Left ventricle myocardium inferior (tissue), 1 donor: Measurements from ENCODE around the gene BAG2. TPM values are rescaled to one million over a fixed set of nuclear protein-coding genes. Genes with fewer than 3 reads are reported as not detected.

ENCODE experiments used
- DNase-seq: peaks from one replicate; pipeline ENCODE4 v3.0.0-alpha.2; 2020
- H3K27ac ChIP-seq: fragments of 200-600 bp; replicated peaks from 2 replicates; pipeline ENCODE4 v1.8.0; 2021
- H3K27me3 ChIP-seq: fragments of 200-600 bp; 2 replicates; pipeline ENCODE4 v1.8.0; 2021; ENCODE audit warnings: low read depth
- H3K36me3 ChIP-seq: fragments of 200-600 bp; 2 replicates; pipeline ENCODE4 v1.8.0; 2021
- H3K4me1 ChIP-seq: fragments of 200-600 bp; 2 replicates; pipeline ENCODE4 v1.8.0; 2021
- H3K4me3 ChIP-seq: fragments of 200-600 bp; 2 replicates; pipeline ENCODE4 v1.8.0; 2021; ENCODE audit warnings: mild to moderate bottlenecking, moderate library complexity
- H3K9me3 ChIP-seq: fragments of 200-600 bp; replicated peaks from 2 replicates; pipeline ENCODE4 v1.8.0; 2021
- CTCF ChIP-seq: fragments of 200-600 bp; IDR thresholded peaks from 2 replicates; pipeline ENCODE4 v1.8.0; 2021; ENCODE audit warnings: antibody characterized with exemption, mild to moderate bottlenecking, borderline replicate concordance
- intact Hi-C: fragments of 100-400 bp; cut with micrococcal nuclease; formaldehyde crosslinking; loops from one replicate; pipeline ENCODE4 v1.11.0; 2022
- total RNA-seq: library from RNA; stranded (reverse); fragmentation: NEBNext Ultra II Directional; extraction: Animal tissue kit (Norgen Biotek cat#: 25700); gene quantifications from one replicate; pipeline ENCODE4 v1.2.1, GENCODE V29; 2021
- donor health status: DM: no; HTN: yes; CAD: no; lungs with severe emphysema.

BAG2 gene
- total RNA-seq, 1 donor from 2014 or later: 11.2 TPM

- peak; percentile 56 for TF ChIP-seq CTCF
These were observed 49.2 kb downstream of the BAG2 start for GRCh38 chr6:57221191-57221935.

GRCh38 chr6:57221936-57222742 is 50.0 kb downstream of the BAG2 start, which contains the start of gene RAB23:
RAB23 (minus strand) TSS chr6:57222307; CDS start chr6:57210380, 11,927 bp downstream.
- Histone ChIP-seq H3K27ac (peak within 1 kb of the TSS; percentile 88), H3K9me3 (no peaks in the 10 kb centered on the region), H3K36me3 (no peaks in the 10 kb centered on the region), H3K4me1 (peaks cover 22% of the 10 kb centered on the region), H3K4me3 (peak within 1 kb of the TSS; percentile 96), H3K27me3 (no peaks in the 10 kb centered on the region)
- intact Hi-C loops: no loop called here
- TF ChIP-seq CTCF: peak; percentile 29
- peak; percentile 83 for DNase-seq

More at GRCh38 chr6:57221191-57221935, 49.2 kb downstream of the BAG2 start:
- no peaks in the 10 kb centered on the region for H3K9me3 ChIP-seq
- no peaks in the 10 kb centered on the region for H3K36me3 ChIP-seq
- H3K4me3 ChIP-seq: peak overlapping the region; percentile 96
- H3K27me3 ChIP-seq: no peaks in the 10 kb centered on the region
- DNase-seq: peak; percentile 51
- H3K27ac ChIP-seq: peak overlapping the region; percentile 88
- intact Hi-C loops: no loop called here
- peaks cover 22% of the 10 kb centered on the region for H3K4me1 ChIP-seq

- intact Hi-C loops: no loop called here
- no peaks in the 10 kb centered on the region for H3K9me3 ChIP-seq
- H3K4me1 ChIP-seq: peaks cover 22% of the 10 kb centered on the region
- peak overlapping the region; percentile 96 for H3K4me3 ChIP-seq
- H3K27me3 ChIP-seq: no peaks in the 10 kb centered on the region
- H3K27ac ChIP-seq: peak overlapping the region; percentile 88
- no peak for TF ChIP-seq CTCF
- no peaks in the 10 kb centered on the region for H3K36me3 ChIP-seq
- DNase-seq: no peak
These were observed 50.6 kb downstream of the BAG2 start for GRCh38 chr6:57222743-57223077.

GRCh38 chr6:57224769-57225515 is 52.8 kb downstream of the BAG2 start:
- no peak for TF ChIP-seq CTCF
- Histone ChIP-seq H3K9me3 (no peaks in the 10 kb centered on the region), H3K36me3 (no peaks in the 10 kb centered on the region), H3K27me3 (no peaks in the 10 kb centered on the region), H3K27ac (no peak overlapping the region), H3K4me1 (peaks cover 22% of the 10 kb centered on the region), H3K4me3 (no peak overlapping the region)
- intact Hi-C loops: no loop called here
- no peak for DNase-seq

- no peak for TF ChIP-seq CTCF
- Histone ChIP-seq H3K27me3 (no peaks in the 10 kb centered on the region), H3K4me1 (peaks cover 17% of the 10 kb centered on the region), H3K9me3 (no peaks in the 10 kb centered on the region), H3K4me3 (no peak overlapping the region), H3K36me3 (no peaks in the 10 kb centered on the region), H3K27ac (no peak overlapping the region)
- DNase-seq: no peak
- intact Hi-C loops: no loop called here
These were observed 54.1 kb downstream of the BAG2 start for GRCh38 chr6:57226221-57226620.
